Fibroblast of mammary gland (primary cell): ENCODE data around the gene CREB5.

Experiments used
- DNase-seq: peaks from one replicate; pipeline ENCODE4 v3.0.0-alpha.2; 2010; ENCODE audit warnings: low read depth
- H3K4me3 ChIP-seq: 2 replicates; pipeline ENCODE4 v1.5.1; 2011; ENCODE audit warnings: low read depth, mild to moderate bottlenecking, low read length, moderate library complexity; ENCODE audit not compliant: control insufficient read depth
- TF ChIP-seq, protein P1 (sequence below): conservative IDR thresholded peaks from 2 replicates; pipeline ENCODE4 v1.5.1; 2011; ENCODE audit warnings: low read depth, low read length, inconsistent platforms; ENCODE audit not compliant: control insufficient read depth, insufficient read depth

CREB5 gene

GRCh38 chr7:28845106-28845505 lies 432.8 kb downstream of the CREB5 start:
- TF ChIP-seq, protein P1, sequence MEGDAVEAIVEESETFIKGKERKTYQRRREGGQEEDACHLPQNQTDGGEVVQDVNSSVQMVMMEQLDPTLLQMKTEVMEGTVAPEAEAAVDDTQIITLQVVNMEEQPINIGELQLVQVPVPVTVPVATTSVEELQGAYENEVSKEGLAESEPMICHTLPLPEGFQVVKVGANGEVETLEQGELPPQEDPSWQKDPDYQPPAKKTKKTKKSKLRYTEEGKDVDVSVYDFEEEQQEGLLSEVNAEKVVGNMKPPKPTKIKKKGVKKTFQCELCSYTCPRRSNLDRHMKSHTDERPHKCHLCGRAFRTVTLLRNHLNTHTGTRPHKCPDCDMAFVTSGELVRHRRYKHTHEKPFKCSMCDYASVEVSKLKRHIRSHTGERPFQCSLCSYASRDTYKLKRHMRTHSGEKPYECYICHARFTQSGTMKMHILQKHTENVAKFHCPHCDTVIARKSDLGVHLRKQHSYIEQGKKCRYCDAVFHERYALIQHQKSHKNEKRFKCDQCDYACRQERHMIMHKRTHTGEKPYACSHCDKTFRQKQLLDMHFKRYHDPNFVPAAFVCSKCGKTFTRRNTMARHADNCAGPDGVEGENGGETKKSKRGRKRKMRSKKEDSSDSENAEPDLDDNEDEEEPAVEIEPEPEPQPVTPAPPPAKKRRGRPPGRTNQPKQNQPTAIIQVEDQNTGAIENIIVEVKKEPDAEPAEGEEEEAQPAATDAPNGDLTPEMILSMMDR: no peak
- no peak overlapping the region for H3K4me3 ChIP-seq
- no peak for DNase-seq

- H3K4me3 ChIP-seq: no peak overlapping the region
- no peak for DNase-seq
- TF ChIP-seq, protein P1: no peak
Measured at GRCh38 chr7:28847176-28847575, 434.9 kb downstream of the CREB5 start.

GRCh38 chr7:28847681-28848080 lies 435.4 kb downstream of the CREB5 start:
- TF ChIP-seq, protein P1: no peak
- DNase-seq: no peak
- no peak overlapping the region for H3K4me3 ChIP-seq

- TF ChIP-seq, protein P1: no peak
- no peak for DNase-seq
Measured at GRCh38 chr7:28848906-28849305, 436.6 kb downstream of the CREB5 start.

GRCh38 chr7:28850699-28851098 lies 438.4 kb downstream of the CREB5 start:
- H3K4me3 ChIP-seq: no peak overlapping the region
- TF ChIP-seq, protein P1: no peak
- no peak for DNase-seq

More at GRCh38 chr7:28848906-28849305, 436.6 kb downstream of the CREB5 start:
- H3K4me3 ChIP-seq: no peak overlapping the region

GRCh38 chr7:28853150-28853549 lies 440.8 kb downstream of the CREB5 start:
- H3K4me3 ChIP-seq: no peak overlapping the region
- TF ChIP-seq, protein P1: no peak
- no peak for DNase-seq
